Measurements from ENCODE around the gene FUBP1. TPM values are rescaled to one million over a fixed set of nuclear protein-coding genes. Genes with fewer than 3 reads are reported as not detected.
"Not testable (repeated sequence)": the region's sequence is repeated elsewhere in the genome, so short reads cannot be mapped to it uniquely, and the experiment has no call there.

Gene FUBP1
- total RNA-seq, 1 experiment from 2014 or later: 149 TPM

DNA sequence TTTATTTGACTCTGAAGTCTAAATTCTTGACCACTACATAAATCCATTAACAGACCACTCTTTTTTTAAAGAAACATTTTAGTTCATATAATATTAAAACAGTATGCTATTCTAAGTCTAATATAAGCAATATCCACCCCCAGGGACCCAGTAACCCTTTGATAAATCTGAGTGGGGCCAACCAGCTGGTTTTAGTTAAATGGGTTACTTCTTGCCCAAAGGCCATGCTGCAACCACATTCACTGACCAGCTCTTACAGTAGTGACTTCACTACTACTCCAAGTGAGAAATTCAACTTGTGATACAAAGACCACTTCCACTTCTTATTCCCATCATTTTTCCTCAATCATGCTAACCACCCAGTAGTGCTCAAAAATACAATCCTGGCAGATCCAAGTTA, 20.5 kb downstream of the FUBP1 start:
- in situ Hi-C loops (cut with HindIII; ENCODE audit: low pct_unique_long_range_greater_than_20kb, low sequenced_read_pairs): no loop called here

DNA sequence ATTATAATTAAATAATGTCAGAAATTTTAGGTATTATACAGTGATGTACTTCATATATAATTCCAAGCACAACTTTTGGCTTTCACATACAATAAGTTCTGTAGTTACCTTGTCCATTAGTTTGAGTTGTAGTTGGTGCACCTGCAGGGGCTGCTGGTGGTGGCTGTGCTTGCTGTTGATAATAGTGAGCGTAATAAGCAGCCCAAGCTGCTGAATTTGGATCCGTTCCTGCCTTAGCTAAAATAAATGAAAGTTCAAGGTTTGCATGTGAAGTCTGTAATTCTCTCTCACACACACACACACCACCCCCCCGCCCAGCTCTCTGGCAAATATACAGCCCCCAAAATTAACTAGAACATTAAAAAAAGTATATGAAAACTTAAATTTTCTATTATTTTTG, 22.4 kb downstream of the FUBP1 start:
- in situ Hi-C loops (cut with HindIII; ENCODE audit: low pct_unique_long_range_greater_than_20kb, low sequenced_read_pairs): no loop called here

More for the DNA sequence above, 20.5 kb downstream of the FUBP1 start:
- no peak for DNase-seq (ENCODE audit: low read depth)

DNA sequence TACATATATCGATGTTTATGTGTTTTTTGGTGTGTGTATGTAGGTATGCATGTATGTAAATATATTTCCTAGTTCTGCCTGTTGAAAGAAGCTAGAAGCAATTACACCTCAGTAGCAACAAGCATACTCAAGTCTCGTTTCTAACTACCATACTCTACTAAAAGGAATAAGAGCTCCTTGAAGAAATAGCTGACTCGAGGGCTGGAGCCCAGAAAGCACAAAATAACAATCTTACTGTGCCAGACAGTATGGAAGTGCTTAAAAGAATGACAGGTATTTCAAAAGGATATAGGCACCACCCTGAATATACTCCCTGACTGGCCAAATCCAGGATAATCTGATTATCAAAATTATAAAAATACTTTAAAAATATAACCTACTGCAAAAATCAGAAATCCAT, 23.2 kb downstream of the FUBP1 start:
- in situ Hi-C loops (cut with HindIII; ENCODE audit: low pct_unique_long_range_greater_than_20kb, low sequenced_read_pairs): no loop called here
- no peak for DNase-seq (ENCODE audit: low read depth)

More for the DNA sequence above, 22.4 kb downstream of the FUBP1 start:
- DNase-seq (ENCODE audit: low read depth): no peak

DNA sequence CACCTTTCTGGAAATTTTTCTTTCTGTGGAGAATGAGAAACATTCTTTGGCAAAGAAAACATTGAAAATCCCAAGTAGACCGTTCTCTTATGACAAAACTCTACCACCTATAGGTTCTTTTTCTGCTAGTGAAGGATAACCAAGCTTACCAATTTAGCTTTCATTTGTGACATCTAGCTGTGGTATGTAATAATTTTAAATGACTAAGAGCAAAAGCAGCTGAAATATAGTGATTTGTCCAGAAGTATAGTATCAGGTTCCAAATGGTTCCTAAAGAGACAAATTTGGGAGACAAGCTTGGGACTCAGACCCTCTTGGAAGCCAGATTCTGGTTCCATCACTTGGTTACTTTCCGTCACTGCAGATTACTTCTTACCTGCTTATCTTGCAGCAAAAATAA, 24.4 kb downstream of the FUBP1 start:
- DNase-seq (ENCODE audit: low read depth): no peak
- in situ Hi-C loops (cut with HindIII; ENCODE audit: low pct_unique_long_range_greater_than_20kb, low sequenced_read_pairs): no loop called here

DNA sequence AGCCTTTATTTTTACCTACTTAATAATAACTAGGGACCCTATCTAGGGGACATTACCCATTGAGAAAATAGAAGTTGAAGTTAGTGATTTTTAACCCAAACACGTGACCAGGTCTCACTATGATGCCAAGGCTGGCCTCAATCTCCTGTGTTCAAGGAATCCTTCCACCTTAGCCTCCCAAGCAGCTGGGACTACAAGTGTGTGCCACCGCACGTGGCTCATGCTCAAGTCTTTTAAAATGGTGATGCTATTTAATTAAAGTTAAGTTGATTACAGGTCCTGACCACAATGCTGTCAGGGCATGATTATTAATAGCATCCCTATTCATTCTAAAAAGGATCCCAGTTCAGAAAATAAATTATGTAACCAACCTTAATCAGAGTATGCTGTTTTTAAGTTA, 25.0 kb downstream of the FUBP1 start:
- in situ Hi-C loops (cut with HindIII; ENCODE audit: low pct_unique_long_range_greater_than_20kb, low sequenced_read_pairs): no loop called here
- DNase-seq (ENCODE audit: low read depth): no peak

DNA sequence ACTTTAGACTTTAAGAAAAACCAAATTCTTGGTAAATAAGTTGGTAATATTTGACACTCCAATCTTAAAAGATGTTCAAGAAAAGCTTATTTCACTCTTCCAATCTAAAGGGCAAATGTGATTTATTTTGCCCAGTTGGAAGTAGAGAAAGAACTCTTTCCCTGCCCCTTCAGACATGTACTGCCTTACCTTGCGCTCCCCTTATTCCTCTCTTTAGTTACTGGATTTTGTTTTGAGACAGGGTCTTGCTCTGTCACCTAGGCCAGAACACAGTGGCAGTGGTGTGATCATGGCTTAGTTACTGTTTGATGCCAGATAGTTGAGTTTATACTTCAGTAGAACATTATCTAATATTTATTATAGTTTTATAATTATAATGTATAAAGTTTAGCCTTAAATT, 27.5 kb downstream of the FUBP1 start:
- in situ Hi-C loops (cut with HindIII; ENCODE audit: low pct_unique_long_range_greater_than_20kb, low sequenced_read_pairs): no loop called here

DNA sequence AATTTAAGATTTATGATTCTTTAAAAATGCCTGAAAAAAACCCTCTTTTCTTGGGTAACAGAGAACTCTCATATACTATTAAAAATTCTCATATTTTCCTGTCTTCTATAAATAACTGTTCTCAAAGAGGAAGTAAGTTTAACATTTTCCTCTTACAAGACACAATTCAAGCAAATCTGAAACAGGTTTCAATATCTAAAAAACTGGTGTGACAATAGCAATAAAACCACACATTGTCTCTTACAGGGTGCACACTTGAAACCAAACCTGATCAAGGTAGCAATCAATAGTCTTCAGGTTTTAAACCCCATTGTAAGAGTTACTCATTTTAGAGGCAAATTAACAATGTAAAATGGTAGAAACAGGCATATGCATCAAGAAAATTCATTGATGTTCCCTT, 28.0 kb downstream of the FUBP1 start:
- in situ Hi-C loops (cut with HindIII; ENCODE audit: low pct_unique_long_range_greater_than_20kb, low sequenced_read_pairs): no loop called here
- DNase-seq (ENCODE audit: low read depth): no peak

More for the DNA sequence above, 27.5 kb downstream of the FUBP1 start:
- no peak for DNase-seq (ENCODE audit: low read depth)

DNA sequence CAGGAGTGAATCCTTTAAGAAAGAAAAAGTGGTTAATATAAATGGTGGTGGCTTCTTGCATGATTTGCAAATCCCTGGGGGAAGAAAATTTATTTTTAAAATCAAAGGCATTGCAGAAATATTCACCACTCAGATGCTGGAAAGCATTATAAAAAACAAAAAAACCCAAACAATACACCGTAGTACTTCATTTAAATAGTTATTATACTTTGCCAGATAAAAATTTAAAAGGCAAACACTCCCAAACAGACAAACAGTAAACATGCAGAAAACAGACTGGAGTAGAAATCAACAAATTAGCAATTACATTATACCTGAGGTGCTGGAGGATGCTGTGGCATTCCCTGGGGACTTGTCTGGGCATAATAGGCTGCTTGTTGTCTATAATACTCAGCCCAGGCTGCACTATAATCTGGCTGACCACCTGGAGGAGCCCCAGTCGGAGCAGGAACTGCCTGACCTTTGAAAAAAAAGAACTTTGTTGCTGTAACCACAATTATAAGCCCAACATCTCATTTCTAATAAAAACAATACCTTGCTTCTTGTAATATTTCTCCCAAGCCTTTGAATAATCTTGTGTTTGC, 29.9 kb downstream of the FUBP1 start:
- no peak for DNase-seq (ENCODE audit: low read depth)
- in situ Hi-C loops (cut with HindIII; ENCODE audit: low pct_unique_long_range_greater_than_20kb, low sequenced_read_pairs): no loop called here

DNA sequence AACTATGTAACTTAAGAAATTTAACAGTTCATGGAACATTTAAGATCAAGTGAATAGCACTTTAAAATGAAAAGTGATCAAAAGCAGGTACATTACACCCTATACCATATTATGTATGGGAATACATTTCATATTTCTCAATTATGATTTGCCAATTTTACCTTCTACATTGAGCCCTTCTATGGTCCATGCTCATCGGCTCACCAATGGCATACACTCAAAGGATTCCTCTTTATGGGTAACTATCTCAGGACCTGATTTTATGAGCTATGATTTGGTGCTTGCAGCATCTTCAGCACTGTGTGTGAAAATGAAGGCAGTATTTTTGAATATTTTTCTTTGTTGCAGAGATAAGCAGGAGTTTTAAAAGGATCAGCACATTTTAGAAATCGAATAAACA, 33.5 kb downstream of the FUBP1 start:
- in situ Hi-C loops (cut with HindIII; ENCODE audit: low pct_unique_long_range_greater_than_20kb, low sequenced_read_pairs): no loop called here
- no peak for DNase-seq (ENCODE audit: low read depth)

DNA sequence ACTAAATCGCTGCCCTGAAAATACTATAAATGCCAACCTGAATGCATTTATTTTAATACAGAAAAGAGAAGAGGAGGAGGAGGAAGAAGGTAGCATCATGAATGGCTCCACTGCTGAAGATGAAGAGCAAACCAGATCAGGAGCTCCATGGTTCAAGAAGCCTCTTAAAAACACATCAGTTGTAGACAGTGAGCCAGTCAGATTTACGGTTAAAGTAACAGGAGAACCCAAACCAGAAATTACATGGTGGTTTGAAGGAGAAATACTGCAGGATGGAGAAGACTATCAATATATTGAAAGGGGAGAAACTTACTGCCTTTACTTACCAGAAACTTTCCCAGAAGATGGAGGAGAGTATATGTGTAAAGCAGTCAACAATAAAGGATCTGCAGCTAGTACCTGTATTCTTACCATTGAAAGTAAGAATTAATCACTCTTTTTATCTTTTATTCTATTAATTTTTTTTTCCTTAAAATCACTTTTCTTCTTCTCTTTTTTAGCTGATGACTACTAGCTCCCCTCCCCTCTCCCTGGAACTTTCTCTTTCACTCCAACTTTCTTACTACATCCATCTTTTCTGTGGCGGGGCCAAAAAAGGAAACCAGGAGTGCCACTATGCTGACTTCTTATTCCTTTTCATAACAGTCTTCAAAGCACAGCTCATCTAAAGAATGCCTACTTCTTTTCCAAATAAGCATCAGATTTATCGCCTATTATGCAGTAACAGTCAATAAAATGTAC, 36.3 kb downstream of the FUBP1 start:
- no peak for DNase-seq (ENCODE audit: low read depth)
- in situ Hi-C loops (cut with HindIII; ENCODE audit: low pct_unique_long_range_greater_than_20kb, low sequenced_read_pairs): no loop called here

DNA sequence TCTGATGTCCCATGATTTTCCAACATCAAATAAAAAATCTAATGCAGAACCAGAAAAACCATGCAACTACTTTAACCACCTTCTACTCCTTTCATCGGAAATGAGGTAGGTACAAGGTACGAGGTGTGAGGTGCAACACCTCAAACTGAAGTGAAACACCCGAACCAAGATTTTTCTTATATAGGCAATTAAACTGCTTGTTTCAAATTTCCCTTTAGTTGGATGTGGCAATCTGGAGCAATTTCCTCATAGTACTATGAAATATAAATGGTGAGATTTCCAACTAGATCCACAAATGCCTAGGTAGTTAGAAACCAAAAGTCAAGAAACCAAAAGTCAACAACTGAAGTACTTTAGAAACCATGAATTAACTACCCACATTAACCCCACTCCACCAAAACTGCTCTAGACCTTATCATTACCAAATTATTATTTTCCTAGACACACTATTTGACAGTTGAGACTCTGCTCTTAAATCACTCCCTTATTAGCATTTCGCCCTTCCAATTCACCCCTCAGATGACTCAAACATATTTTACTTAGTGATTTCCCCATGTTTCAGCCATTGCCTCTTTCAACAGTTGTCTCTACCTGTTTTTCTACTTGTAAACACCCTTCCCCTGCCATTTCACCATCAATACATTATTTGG, 37.8 kb downstream of the FUBP1 start:
- in situ Hi-C loops (cut with HindIII; ENCODE audit: low pct_unique_long_range_greater_than_20kb, low sequenced_read_pairs): no loop called here

DNA sequence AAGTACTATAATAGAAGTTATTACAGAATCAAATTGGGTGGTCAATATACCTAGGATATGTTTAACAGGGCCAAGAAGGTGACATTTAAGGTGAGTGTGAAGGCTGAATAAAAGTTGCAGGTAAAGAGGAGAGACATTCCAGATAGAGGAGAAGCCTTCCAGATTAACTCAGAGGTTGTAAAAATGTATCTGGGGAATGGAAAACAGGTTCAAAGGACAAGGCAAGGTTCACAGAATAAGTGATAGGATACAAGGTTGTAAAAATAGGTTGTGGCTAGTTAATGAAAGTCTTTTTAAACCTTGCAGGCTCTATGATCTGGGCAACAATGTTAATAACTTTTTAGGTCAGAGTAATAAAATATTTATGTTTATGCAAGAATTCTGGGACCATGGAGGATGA, 40.2 kb downstream of the FUBP1 start:
- in situ Hi-C loops (cut with HindIII; ENCODE audit: low pct_unique_long_range_greater_than_20kb, low sequenced_read_pairs): no loop called here
- DNase-seq (ENCODE audit: low read depth): no peak

More for the DNA sequence above, 37.8 kb downstream of the FUBP1 start:
- DNase-seq (ENCODE audit: low read depth): no peak

DNA sequence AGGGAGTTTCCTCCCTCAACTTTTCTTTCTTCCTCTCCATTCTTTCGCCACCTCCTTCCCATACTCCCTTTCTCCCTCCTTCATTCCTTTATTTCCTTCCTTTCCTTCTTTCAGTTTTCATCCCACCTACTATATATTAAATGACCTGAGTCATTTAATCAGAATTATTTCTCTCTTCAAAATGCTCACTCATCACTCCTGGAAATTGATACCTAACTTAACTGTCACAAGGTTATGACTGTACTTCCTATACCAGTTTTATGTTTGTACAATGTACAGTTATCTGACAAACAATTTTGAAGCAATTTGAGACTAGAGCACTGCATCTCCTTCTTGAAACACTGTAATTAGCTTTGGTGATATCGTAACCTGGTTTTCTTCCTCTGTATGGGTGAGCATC, 49.1 kb downstream of the FUBP1 start:
- in situ Hi-C loops (cut with HindIII; ENCODE audit: low pct_unique_long_range_greater_than_20kb, low sequenced_read_pairs): no loop called here
- DNase-seq (ENCODE audit: low read depth): no peak

DNA sequence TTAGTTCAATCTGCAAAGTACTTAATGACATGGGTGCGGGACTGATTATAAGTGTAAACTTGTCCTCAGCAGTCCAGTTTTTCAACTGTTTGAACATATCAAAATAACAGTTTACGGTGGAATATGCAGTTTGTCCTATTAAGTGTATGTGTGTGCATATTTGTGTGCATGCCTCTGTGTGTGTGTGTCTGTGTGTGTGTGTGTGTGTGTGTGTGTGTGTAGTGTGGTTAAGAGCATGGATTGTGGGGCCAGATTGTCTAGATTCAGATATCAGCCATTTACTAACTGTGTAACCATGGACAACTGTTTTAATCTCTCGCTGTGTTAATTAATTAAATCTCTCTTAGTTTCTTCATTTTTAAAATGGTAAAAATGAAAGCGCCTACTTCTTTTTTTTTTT, 51.5 kb downstream of the FUBP1 start:
- in situ Hi-C loops (cut with HindIII; ENCODE audit: low pct_unique_long_range_greater_than_20kb, low sequenced_read_pairs): no loop called here
- no peak for DNase-seq (ENCODE audit: low read depth)

DNA sequence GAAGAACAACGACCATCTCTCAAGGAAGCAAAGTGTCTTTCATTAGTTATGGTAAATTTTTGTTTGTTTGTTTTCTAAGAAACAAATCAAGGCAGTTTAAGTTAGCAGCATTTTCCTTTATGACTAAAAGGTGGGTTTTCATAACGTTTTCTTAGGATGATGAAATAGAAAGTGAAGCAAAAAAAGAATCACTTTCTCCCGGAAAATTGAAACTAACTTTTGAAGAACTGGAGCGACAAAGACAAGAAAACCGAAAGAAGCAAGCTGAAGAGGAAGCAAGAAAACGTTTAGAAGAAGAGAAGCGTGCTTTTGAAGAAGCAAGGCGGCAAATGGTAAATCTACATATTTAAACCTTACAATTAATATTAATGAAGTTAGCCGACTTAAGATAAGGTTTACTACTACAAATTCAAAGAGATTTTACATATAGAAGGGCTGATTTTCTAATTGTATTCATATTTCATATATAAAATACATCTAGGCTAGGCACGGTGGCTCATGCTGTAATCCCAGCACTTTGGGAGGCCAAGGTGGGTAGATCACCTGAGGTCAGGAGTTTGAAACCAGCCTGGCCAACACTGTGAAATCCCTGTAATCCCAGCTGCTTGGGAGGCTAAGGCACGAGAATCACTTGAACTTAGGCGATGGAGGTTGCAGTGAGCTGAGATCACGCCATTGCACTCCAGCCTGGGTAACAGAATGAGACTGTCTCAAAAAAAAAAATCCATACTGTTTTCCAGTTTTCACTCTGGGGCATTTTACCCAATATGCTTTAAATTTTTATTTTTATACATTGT, 52.1 kb downstream of the FUBP1 start:
- in situ Hi-C loops (cut with HindIII; ENCODE audit: low pct_unique_long_range_greater_than_20kb, low sequenced_read_pairs): no loop called here
- no peak for DNase-seq (ENCODE audit: low read depth)

DNA sequence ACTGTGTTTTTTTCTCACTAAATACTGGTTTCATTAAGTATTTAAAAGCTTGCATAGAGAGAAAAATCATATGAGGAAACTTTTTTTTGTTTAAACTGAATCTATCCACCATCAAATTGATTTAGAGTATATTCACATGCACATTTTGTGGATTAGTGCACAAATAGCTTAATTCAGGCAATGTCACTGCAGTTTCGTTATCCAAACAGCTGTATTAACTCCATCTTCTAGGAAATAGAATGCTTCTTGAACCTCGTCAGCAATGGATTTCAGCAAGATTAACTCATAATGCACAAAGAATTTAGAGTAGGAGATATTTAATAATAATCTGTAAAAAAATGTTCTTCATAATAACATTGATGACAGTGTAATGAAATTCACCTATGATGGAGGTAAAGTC, 52.9 kb downstream of the FUBP1 start:
- in situ Hi-C loops (cut with HindIII; ENCODE audit: low pct_unique_long_range_greater_than_20kb, low sequenced_read_pairs): no loop called here

DNA sequence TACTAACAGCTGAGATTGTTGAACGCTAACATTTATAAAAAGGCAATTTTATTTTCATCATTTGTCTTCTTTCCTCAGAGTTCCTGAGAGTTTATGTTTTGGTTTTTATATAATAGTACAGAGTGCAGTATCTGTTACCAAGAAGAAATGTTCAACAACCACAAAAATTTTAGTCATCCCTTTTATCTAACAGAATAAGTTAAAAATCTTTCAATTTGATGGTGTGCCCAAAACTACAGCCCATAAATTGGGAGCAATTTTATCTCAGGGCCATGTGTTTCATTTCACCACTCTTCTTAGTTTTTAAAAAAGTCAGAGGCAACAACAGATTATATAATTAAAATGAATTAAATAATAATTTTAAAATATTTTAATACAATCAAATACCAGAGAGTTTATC, 53.4 kb downstream of the FUBP1 start:
- in situ Hi-C loops (cut with HindIII; ENCODE audit: low pct_unique_long_range_greater_than_20kb, low sequenced_read_pairs): no loop called here
- DNase-seq (ENCODE audit: low read depth): no peak

More for the DNA sequence above, 52.9 kb downstream of the FUBP1 start:
- no peak for DNase-seq (ENCODE audit: low read depth)

DNA sequence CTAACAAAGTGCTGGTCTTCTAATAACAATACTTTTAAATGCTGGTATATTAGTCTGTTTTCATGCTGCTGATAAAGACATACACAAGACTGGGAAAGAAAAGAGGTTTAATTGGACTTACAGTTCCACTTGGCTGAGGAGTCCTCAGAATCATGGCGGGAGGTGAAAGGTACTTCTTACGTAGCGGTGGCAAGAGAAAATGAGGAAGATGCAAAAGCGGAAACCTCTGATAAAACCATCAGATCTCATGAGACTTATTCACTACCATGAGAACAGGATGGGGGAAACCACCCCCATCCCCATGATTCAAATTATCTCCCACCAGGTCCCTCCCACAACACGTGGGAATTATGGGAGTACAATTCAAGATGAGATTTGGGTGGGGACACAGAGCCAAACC, 60.0 kb downstream of the FUBP1 start:
- in situ Hi-C loops (cut with HindIII; ENCODE audit: low pct_unique_long_range_greater_than_20kb, low sequenced_read_pairs); DNase-seq (ENCODE audit: low read depth): not testable (repeated sequence)

DNA sequence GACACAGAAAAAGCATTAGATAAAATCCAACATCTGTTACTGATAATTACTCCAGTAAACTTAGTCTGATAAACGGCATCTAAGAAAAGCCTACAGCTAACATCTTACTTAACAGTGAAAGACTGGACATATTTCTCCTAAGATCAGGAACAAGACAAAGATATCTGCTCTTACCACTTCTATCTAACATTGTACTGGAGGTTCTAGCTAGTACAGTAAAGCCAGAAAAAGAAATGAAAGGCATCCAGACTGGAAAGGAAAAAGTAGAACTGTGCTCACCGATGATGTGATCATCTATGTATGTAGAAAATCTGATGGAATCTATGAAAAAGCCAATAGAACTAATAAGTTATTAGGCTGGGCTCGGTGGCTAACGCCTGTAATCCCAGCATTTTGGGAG, 68.8 kb downstream of the FUBP1 start:
- no peak for DNase-seq (ENCODE audit: low read depth)
- in situ Hi-C loops (cut with HindIII; ENCODE audit: low pct_unique_long_range_greater_than_20kb, low sequenced_read_pairs): no loop called here

All from Caki2 (cell line).